ENCODE data around the gene MBNL2.

MBNL2 gene

DNA sequence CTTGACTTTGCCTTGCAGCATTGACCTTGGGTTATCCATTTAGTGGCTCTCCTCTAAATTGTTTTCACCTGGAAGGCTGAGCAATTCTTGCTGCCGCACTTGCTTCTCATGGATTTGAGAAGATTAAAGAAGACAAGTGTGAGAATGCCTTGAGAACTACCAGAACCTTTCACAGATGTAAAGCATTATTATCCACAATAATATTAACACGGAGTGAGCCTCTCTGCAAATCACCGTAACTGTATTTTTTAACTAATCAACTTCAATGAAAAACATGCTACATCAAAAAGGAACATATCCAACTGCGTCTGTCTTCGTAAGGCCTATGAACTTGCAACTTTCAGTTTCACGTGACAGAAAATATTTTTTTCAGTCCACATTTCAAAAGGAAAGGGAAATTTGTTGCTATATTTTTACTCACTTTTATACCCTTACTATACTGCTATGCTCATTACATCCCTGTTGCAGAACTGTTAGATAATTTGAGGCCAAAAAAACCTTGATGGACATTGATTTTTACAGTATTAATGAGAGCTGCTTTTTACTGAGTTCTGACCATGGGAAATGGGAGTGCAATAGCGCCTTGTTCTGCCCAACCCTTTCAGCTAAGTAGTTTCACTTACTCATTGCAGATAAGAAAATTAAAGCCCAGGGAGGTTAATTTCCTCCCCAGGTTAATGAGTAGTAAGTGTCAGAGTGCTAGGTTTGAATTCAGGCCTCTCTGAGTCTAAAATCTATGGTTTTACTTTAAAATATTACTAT lies 118.0 kb downstream of the MBNL2 start:
- Histone ChIP-seq H3K4me3 (ENCODE audit: low read length in 2 of 2) (no peak overlapping the region), H4K8ac (ENCODE audit: low read depth, low read length) (no peak overlapping the region), H3K23ac (ENCODE audit: low read depth, low read length, poor library complexity) (no peak overlapping the region), H3K4me1 (ENCODE audit: control insufficient read depth in 2 of 2, insufficient read depth in 1 of 2, low read depth in 1 of 2, low read length in 2 of 2) (peaks cover 0 to 5% of the 10 kb centered on the region in 2 donors), H4K91ac (ENCODE audit: low read depth, low read length, poor library complexity) (no peak overlapping the region), H2BK12ac (ENCODE audit: low read length) (no peak overlapping the region), H3K4ac (ENCODE audit: low read length) (no peak overlapping the region), H3K9ac (ENCODE audit: low read depth, low read length, poor library complexity) (no peak overlapping the region), H3K9me3 (replicated peaks in 1 of 2; ENCODE audit: control insufficient read depth in 2 of 2, insufficient read depth in 1 of 2, low read depth in 1 of 2, low read length in 2 of 2) (no peaks in the 10 kb centered on the region), H2AFZ (ENCODE audit: low read length) (no peak overlapping the region), H3K4me2 (ENCODE audit: insufficient read depth, low read length, poor library complexity, severe bottlenecking) (no peak overlapping the region), H3K18ac (ENCODE audit: low read length) (no peak overlapping the region), H3K27ac (replicated peaks; ENCODE audit: low read length) (no peak overlapping the region), H2AK5ac (ENCODE audit: low read depth, low read length) (no peak overlapping the region), H2BK15ac (ENCODE audit: low read length) (no peak overlapping the region), H2BK5ac (ENCODE audit: low read length) (no peak overlapping the region), H3K14ac (ENCODE audit: low read length) (no peak overlapping the region), H3K79me1 (ENCODE audit: low read depth, low read length) (no peaks in the 10 kb centered on the region), H2BK120ac (ENCODE audit: low read depth, low read length) (no peak overlapping the region), H3K36me3 (replicated peaks in 1 of 2; ENCODE audit: control insufficient read depth in 2 of 2, insufficient read depth in 2 of 2, low read length in 2 of 2) (peaks cover 2 to 8% of the 10 kb centered on the region in 2 donors), H3K27me3 (ENCODE audit: control insufficient read depth in 3 of 3, insufficient read depth in 3 of 3, low read depth in 1 of 3, low read length in 3 of 3) (no peaks in the 10 kb centered on the region)
- WGBS, 2 donors (ENCODE audit: extremely low coverage in 2 of 2, insufficient read length in 2 of 2, insufficient replicate concordance in 1 of 2) = no CpG with 5 or more reads among the region's 7 CpGs
- no peak for DNase-seq (ENCODE audit: low spot score)

DNA sequence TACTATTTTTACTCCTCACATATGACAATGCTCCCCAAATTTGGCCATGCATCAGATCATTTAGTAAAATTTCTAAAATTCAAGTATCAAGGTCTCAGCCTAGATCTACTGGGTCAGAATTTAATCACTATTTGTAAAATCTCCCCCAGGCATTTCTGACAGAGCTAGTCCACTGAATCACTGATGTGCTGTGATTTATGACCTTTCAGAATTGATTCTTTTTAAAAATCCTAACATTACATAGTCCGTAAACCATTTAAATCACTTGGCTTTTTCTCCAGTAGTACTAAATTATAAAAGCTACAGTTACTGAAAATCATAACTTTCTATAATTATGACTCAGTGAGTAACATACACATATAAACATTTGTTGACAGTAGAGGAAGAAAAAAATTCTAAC lies 119.0 kb downstream of the MBNL2 start:
- Histone ChIP-seq H3K79me1 (ENCODE audit: low read depth, low read length) (no peaks in the 10 kb centered on the region), H3K4ac (ENCODE audit: low read length) (no peak overlapping the region), H3K14ac (ENCODE audit: low read length) (no peak overlapping the region), H4K91ac (ENCODE audit: low read depth, low read length, poor library complexity) (no peak overlapping the region), H2AK5ac (ENCODE audit: low read depth, low read length) (no peak overlapping the region), H2BK120ac (ENCODE audit: low read depth, low read length) (no peak overlapping the region), H2BK15ac (ENCODE audit: low read length) (no peak overlapping the region), H3K9me3 (replicated peaks in 1 of 2; ENCODE audit: control insufficient read depth in 2 of 2, insufficient read depth in 1 of 2, low read depth in 1 of 2, low read length in 2 of 2) (no peaks in the 10 kb centered on the region), H3K23ac (ENCODE audit: low read depth, low read length, poor library complexity) (no peak overlapping the region), H3K36me3 (replicated peaks in 1 of 2; ENCODE audit: control insufficient read depth in 2 of 2, insufficient read depth in 2 of 2, low read length in 2 of 2) (peaks cover 2 to 8% of the 10 kb centered on the region in 2 donors), H2BK5ac (ENCODE audit: low read length) (no peak overlapping the region), H3K4me1 (ENCODE audit: control insufficient read depth in 2 of 2, insufficient read depth in 1 of 2, low read depth in 1 of 2, low read length in 2 of 2) (peaks cover 0 to 2% of the 10 kb centered on the region in 2 donors), H2BK12ac (ENCODE audit: low read length) (no peak overlapping the region), H3K4me2 (ENCODE audit: insufficient read depth, low read length, poor library complexity, severe bottlenecking) (no peak overlapping the region), H4K8ac (ENCODE audit: low read depth, low read length) (no peak overlapping the region), H3K4me3 (ENCODE audit: low read length in 2 of 2) (no peak overlapping the region), H3K18ac (ENCODE audit: low read length) (no peak overlapping the region), H3K9ac (ENCODE audit: low read depth, low read length, poor library complexity) (no peak overlapping the region), H3K27ac (replicated peaks; ENCODE audit: low read length) (no peak overlapping the region), H2AFZ (ENCODE audit: low read length) (no peak overlapping the region), H3K27me3 (ENCODE audit: control insufficient read depth in 3 of 3, insufficient read depth in 3 of 3, low read depth in 1 of 3, low read length in 3 of 3) (no peaks in the 10 kb centered on the region)
- no peak for DNase-seq (ENCODE audit: low spot score)
- no CpG with 5 or more reads among the region's 1 CpG for WGBS, 2 donors (ENCODE audit: extremely low coverage in 2 of 2, insufficient read length in 2 of 2, insufficient replicate concordance in 1 of 2)

- Histone ChIP-seq H3K4me3 (ENCODE audit: low read length in 2 of 2) (no peak overlapping the region), H2BK5ac (ENCODE audit: low read length) (no peak overlapping the region), H4K91ac (ENCODE audit: low read depth, low read length, poor library complexity) (no peak overlapping the region), H3K27ac (replicated peaks; ENCODE audit: low read length) (no peak overlapping the region), H2AK5ac (ENCODE audit: low read depth, low read length) (no peak overlapping the region), H3K14ac (ENCODE audit: low read length) (no peak overlapping the region), H2AFZ (ENCODE audit: low read length) (no peak overlapping the region), H3K4me1 (ENCODE audit: control insufficient read depth in 2 of 2, insufficient read depth in 1 of 2, low read depth in 1 of 2, low read length in 2 of 2) (peaks cover 0 to 2% of the 10 kb centered on the region in 2 donors), H3K79me1 (ENCODE audit: low read depth, low read length) (peaks cover 2% of the 10 kb centered on the region), H3K36me3 (replicated peaks in 1 of 2; ENCODE audit: control insufficient read depth in 2 of 2, insufficient read depth in 2 of 2, low read length in 2 of 2) (peaks cover 4 to 13% of the 10 kb centered on the region in 2 donors), H2BK12ac (ENCODE audit: low read length) (no peak overlapping the region), H3K4ac (ENCODE audit: low read length) (no peak overlapping the region), H4K8ac (ENCODE audit: low read depth, low read length) (no peak overlapping the region), H3K18ac (ENCODE audit: low read length) (no peak overlapping the region), H3K4me2 (ENCODE audit: insufficient read depth, low read length, poor library complexity, severe bottlenecking) (no peak overlapping the region), H3K23ac (ENCODE audit: low read depth, low read length, poor library complexity) (no peak overlapping the region), H3K9me3 (replicated peaks in 1 of 2; ENCODE audit: control insufficient read depth in 2 of 2, insufficient read depth in 1 of 2, low read depth in 1 of 2, low read length in 2 of 2) (no peaks in the 10 kb centered on the region), H3K27me3 (ENCODE audit: control insufficient read depth in 3 of 3, insufficient read depth in 3 of 3, low read depth in 1 of 3, low read length in 3 of 3) (no peaks in the 10 kb centered on the region), H3K9ac (ENCODE audit: low read depth, low read length, poor library complexity) (no peak overlapping the region), H2BK15ac (ENCODE audit: low read length) (no peak overlapping the region), H2BK120ac (ENCODE audit: low read depth, low read length) (no peak overlapping the region)
- DNase-seq (ENCODE audit: low spot score) = no peak
- WGBS, 2 donors (ENCODE audit: extremely low coverage in 2 of 2, insufficient read length in 2 of 2, insufficient replicate concordance in 1 of 2) = no CpG with 5 or more reads among the region's 2 CpGs
These were observed 120.0 kb downstream of the MBNL2 start for GRCh38 chr13:97342136-97342535.

DNA sequence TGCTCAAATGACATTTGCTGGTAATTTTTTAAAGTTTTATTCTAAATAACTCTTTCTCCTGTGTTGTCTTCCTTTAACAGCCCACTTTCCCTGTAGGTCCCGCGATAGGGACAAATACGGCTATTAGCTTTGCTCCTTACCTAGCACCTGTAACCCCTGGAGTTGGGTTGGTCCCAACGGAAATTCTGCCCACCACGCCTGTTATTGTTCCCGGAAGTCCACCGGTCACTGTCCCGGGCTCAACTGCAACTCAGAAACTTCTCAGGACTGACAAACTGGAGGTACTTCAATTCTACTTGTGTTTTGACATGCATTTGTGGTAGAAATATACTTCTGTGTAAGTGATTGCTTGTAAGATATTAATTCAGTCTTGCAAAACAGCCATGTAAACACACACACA lies 120.8 kb downstream of the MBNL2 start:
- Histone ChIP-seq H4K8ac (ENCODE audit: low read depth, low read length) (no peak overlapping the region), H2BK120ac (ENCODE audit: low read depth, low read length) (no peak overlapping the region), H3K23ac (ENCODE audit: low read depth, low read length, poor library complexity) (no peak overlapping the region), H3K4me3 (ENCODE audit: low read length in 2 of 2) (no peak overlapping the region), H2AK5ac (ENCODE audit: low read depth, low read length) (no peak overlapping the region), H4K91ac (ENCODE audit: low read depth, low read length, poor library complexity) (no peak overlapping the region), H3K4me2 (ENCODE audit: insufficient read depth, low read length, poor library complexity, severe bottlenecking) (no peak overlapping the region), H3K79me1 (ENCODE audit: low read depth, low read length) (peaks cover 2% of the 10 kb centered on the region), H2BK12ac (ENCODE audit: low read length) (no peak overlapping the region), H3K14ac (ENCODE audit: low read length) (no peak overlapping the region), H2BK15ac (ENCODE audit: low read length) (no peak overlapping the region), H3K9ac (ENCODE audit: low read depth, low read length, poor library complexity) (no peak overlapping the region), H2AFZ (ENCODE audit: low read length) (no peak overlapping the region), H3K4me1 (ENCODE audit: control insufficient read depth in 2 of 2, insufficient read depth in 1 of 2, low read depth in 1 of 2, low read length in 2 of 2) (peaks cover 0 to 2% of the 10 kb centered on the region in 2 donors), H3K9me3 (replicated peaks in 1 of 2; ENCODE audit: control insufficient read depth in 2 of 2, insufficient read depth in 1 of 2, low read depth in 1 of 2, low read length in 2 of 2) (no peaks in the 10 kb centered on the region), H3K27me3 (ENCODE audit: control insufficient read depth in 3 of 3, insufficient read depth in 3 of 3, low read depth in 1 of 3, low read length in 3 of 3) (no peaks in the 10 kb centered on the region), H3K4ac (ENCODE audit: low read length) (no peak overlapping the region), H3K18ac (ENCODE audit: low read length) (no peak overlapping the region), H3K36me3 (replicated peaks in 1 of 2; ENCODE audit: control insufficient read depth in 2 of 2, insufficient read depth in 2 of 2, low read length in 2 of 2) (peaks cover 5 to 15% of the 10 kb centered on the region in 2 donors), H3K27ac (replicated peaks; ENCODE audit: low read length) (no peak overlapping the region), H2BK5ac (ENCODE audit: low read length) (no peak overlapping the region)
- WGBS, 2 donors (ENCODE audit: extremely low coverage in 2 of 2, insufficient read length in 2 of 2, insufficient replicate concordance in 1 of 2) = no CpG with 5 or more reads among the region's 8 CpGs
- DNase-seq (ENCODE audit: low spot score) = no peak

All from neuronal stem cell (in vitro differentiated cells).